Measurements from ENCODE around the gene RNF43. TPM values are rescaled to one million over a fixed set of nuclear protein-coding genes. Genes with fewer than 3 reads are reported as not detected.

Gene RNF43
- total and polyA plus RNA-seq, 2 of the 13 experiments (the other 11 are each of a cell fraction or from before 2014, with no cell fraction given): 31.0 to 53.4 TPM

- 0 out of 2 replicates have a peak, but pooled peaks have one; percentile 31 for TF ChIP-seq KMT2A (CRISPR knock-in tag; IDR thresholded peaks at IDR 0.05)
- TF ChIP-seq ZNF460 (CRISPR knock-in tag; IDR thresholded peaks at IDR 0.05; ENCODE audit: borderline replicate concordance): no peak
- TF ChIP-seq FOXM1 (CRISPR knock-in tag; IDR thresholded peaks at IDR 0.05): no peak
- no peak for TF ChIP-seq ZNF350 (CRISPR knock-in tag; IDR thresholded peaks at IDR 0.05; ENCODE audit: borderline replicate concordance, low read depth)
- TF ChIP-seq NCOA2 (CRISPR knock-in tag; IDR thresholded peaks at IDR 0.05): peak; percentile 94
- no peak; the same call in 1 of the 2 replicates for TF ChIP-seq ZNF362 (CRISPR knock-in tag; IDR thresholded peaks at IDR 0.05; ENCODE audit: borderline replicate concordance)
- TF ChIP-seq ZNF253 (CRISPR knock-in tag; IDR thresholded peaks at IDR 0.05; ENCODE audit: borderline replicate concordance): no peak
- no peak for TF ChIP-seq ARNT (IDR thresholded peaks at IDR 0.05)
- TF ChIP-seq KDM5A (IDR thresholded peaks at IDR 0.05; ENCODE audit: borderline replicate concordance, low read length): no peak
- no peak for TF ChIP-seq KDM3A (CRISPR knock-in tag; IDR thresholded peaks at IDR 0.05; ENCODE audit: low read depth)
- peak; percentile 86 for TF ChIP-seq ISL2 (CRISPR knock-in tag; IDR thresholded peaks at IDR 0.05)
Observed at GRCh38 chr17:58394534-58395223, 22.7 kb downstream of the RNF43 start (continued).
